ENCODE data around the gene HTR4. TPM values are rescaled to one million over a fixed set of nuclear protein-coding genes. Genes with fewer than 3 reads are reported as not detected.

HTR4 gene
- polyA plus RNA-seq, 3 donors, result not detected

DNA sequence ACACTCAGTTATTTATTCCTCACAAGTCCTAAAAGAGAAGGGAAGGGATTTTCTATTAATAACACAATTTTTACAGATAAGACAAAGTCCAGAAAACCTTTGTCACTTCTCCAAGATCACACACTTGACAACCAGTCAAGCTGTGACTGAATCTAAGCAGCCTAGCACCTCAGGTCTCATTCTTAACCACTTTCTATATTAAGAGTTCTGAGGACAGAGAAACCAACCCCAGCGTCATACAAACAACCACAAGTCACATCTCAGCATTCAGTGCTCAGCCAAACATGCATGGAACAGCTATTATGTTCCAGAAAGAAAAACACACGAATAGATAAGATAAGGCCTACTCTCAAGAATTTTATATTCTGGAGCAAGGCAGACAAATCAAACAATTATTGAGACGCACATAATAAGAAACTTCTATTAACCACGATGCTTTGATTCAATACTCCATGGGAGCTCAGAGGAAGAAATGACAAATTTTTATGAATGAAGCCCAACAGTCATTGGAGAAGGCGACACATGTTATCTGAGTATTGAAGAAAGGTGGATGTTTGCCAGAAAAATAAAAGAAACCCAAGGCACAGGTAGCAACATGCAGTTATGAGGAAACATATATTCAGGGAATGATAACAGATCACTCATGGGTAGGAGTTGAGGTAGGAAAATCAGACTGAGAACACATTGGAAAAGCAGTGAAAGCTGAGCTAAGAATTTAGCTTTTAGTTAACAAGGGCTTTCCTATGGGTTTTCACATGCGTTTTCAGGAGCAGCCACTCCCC is 113.1 kb downstream of the HTR4 start:
- Histone ChIP-seq H3K27me3 (ENCODE audit: control insufficient read depth in 2 of 2, insufficient read depth in 2 of 2, low read length in 2 of 2) (no peaks in the 10 kb centered on the region), H3K4me1 (ENCODE audit: control insufficient read depth in 1 of 2, insufficient read depth in 2 of 2, low read length in 2 of 2) (no peaks in the 10 kb centered on the region), H3K36me3 (replicated peaks in 1 of 2; ENCODE audit: control insufficient read depth in 1 of 2, insufficient read depth in 2 of 2, low read length in 2 of 2) (no peaks in the 10 kb centered on the region), H3K4me3 (replicated peaks in 1 of 3; ENCODE audit: low read depth in 2 of 3, low read length in 3 of 3) (no peak overlapping the region), H3K9me3 (replicated peaks in 1 of 2; ENCODE audit: control insufficient read depth in 1 of 2, insufficient read depth in 1 of 2, low read length in 2 of 2) (no peaks in the 10 kb centered on the region), H3K4me2 (replicated peaks; ENCODE audit: extremely low read depth, low read length, poor library complexity, severe bottlenecking) (no peak overlapping the region), H3K79me2 (ENCODE audit: insufficient read depth, low read length) (no peaks in the 10 kb centered on the region), H2AFZ (ENCODE audit: insufficient read depth, low read depth, low read length, poor library complexity, severe bottlenecking) (no peak overlapping the region), H3K27ac (ENCODE audit: low read depth in 1 of 2, low read length in 2 of 2) (no peak overlapping the region), H4K20me1 (ENCODE audit: insufficient read depth, low read length) (no peaks in the 10 kb centered on the region), H3K9ac (ENCODE audit: insufficient read depth, low read length, poor library complexity, severe bottlenecking) (no peak overlapping the region)
- Mint-ChIP-seq H3K36me3 (no peaks in the 10 kb centered on the region), H3K4me3 (no peak overlapping the region), H3K4me1 (no peaks in the 10 kb centered on the region), H3K27me3 (ENCODE audit: low read depth in 3 of 3) (peaks cover 0 to 7% (median 6%) of the 10 kb centered on the region in 3 donors), H3K27ac (peak overlapping the region in 1 of 7 donors; percentile 13), H3K9me3 (peaks cover 0 to 4% (median 0%) of the 10 kb centered on the region in 7 donors)
- TF ChIP-seq, protein P1, sequence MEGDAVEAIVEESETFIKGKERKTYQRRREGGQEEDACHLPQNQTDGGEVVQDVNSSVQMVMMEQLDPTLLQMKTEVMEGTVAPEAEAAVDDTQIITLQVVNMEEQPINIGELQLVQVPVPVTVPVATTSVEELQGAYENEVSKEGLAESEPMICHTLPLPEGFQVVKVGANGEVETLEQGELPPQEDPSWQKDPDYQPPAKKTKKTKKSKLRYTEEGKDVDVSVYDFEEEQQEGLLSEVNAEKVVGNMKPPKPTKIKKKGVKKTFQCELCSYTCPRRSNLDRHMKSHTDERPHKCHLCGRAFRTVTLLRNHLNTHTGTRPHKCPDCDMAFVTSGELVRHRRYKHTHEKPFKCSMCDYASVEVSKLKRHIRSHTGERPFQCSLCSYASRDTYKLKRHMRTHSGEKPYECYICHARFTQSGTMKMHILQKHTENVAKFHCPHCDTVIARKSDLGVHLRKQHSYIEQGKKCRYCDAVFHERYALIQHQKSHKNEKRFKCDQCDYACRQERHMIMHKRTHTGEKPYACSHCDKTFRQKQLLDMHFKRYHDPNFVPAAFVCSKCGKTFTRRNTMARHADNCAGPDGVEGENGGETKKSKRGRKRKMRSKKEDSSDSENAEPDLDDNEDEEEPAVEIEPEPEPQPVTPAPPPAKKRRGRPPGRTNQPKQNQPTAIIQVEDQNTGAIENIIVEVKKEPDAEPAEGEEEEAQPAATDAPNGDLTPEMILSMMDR (IDR thresholded peaks at IDR 0.05), result no peak
- 95% methylated on average over 3 of the region's 6 CpGs for WGBS (ENCODE audit: insufficient coverage)
- no peak for DNase-seq
- intact Hi-C loops (cut with micrococcal nuclease), result no loop called here

DNA sequence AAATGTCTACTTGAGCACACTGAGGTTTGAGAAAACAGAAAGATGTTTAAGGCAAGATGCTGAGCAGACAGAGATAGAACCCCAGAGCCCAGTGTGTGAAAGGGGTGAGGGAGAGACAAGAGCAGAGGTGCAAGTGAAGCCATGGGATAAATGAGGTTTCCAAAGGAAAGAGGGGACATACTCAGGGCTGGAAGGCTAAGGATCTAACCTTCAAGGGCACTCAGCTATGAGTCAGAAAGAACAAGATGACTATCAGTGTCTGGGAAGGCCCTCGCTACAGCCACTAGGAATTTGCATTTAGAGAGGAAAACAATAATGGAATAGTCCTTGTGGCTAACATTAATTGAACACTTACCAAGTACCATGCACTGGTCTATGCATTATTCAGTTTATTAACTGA is 113.7 kb downstream of the HTR4 start:
- WGBS (ENCODE audit: insufficient coverage), result no CpG with 5 or more reads among the region's 1 CpG

More for the DNA sequence above, 113.7 kb downstream of the HTR4 start:
- intact Hi-C loops (cut with micrococcal nuclease), result no loop called here
- no peak overlapping the region for H3K27ac Mint-ChIP-seq
- no peak for DNase-seq
- no peaks in the 10 kb centered on the region for H3K9me3 ChIP-seq (replicated peaks in 1 of 2; ENCODE audit: control insufficient read depth in 1 of 2, insufficient read depth in 1 of 2, low read length in 2 of 2)
- no peaks in the 10 kb centered on the region for H3K79me2 ChIP-seq (ENCODE audit: insufficient read depth, low read length)
- H3K4me1 Mint-ChIP-seq, result no peaks in the 10 kb centered on the region
- H3K4me3 ChIP-seq (replicated peaks in 1 of 3; ENCODE audit: low read depth in 2 of 3, low read length in 3 of 3), result no peak overlapping the region
- no peak overlapping the region for H3K4me3 Mint-ChIP-seq
- H3K9me3 Mint-ChIP-seq, result peaks cover 0 to 4% (median 0%) of the 10 kb centered on the region in 7 donors
- no peaks in the 10 kb centered on the region for H3K4me1 ChIP-seq (ENCODE audit: control insufficient read depth in 1 of 2, insufficient read depth in 2 of 2, low read length in 2 of 2)
- no peaks in the 10 kb centered on the region for H3K36me3 Mint-ChIP-seq
- H3K27me3 Mint-ChIP-seq (ENCODE audit: low read depth in 3 of 3), result peaks cover 0 to 7% (median 7%) of the 10 kb centered on the region in 3 donors
- no peak overlapping the region for H3K9ac ChIP-seq (ENCODE audit: insufficient read depth, low read length, poor library complexity, severe bottlenecking)
- H3K27ac ChIP-seq (ENCODE audit: low read depth in 1 of 2, low read length in 2 of 2), result no peak overlapping the region
- TF ChIP-seq, protein P1 (IDR thresholded peaks at IDR 0.05), result no peak
- no peak overlapping the region for H3K4me2 ChIP-seq (replicated peaks; ENCODE audit: extremely low read depth, low read length, poor library complexity, severe bottlenecking)
- no peak overlapping the region for H2AFZ ChIP-seq (ENCODE audit: insufficient read depth, low read depth, low read length, poor library complexity, severe bottlenecking)
- no peaks in the 10 kb centered on the region for H4K20me1 ChIP-seq (ENCODE audit: insufficient read depth, low read length)
- no peaks in the 10 kb centered on the region for H3K27me3 ChIP-seq (ENCODE audit: control insufficient read depth in 2 of 2, insufficient read depth in 2 of 2, low read length in 2 of 2)
- no peaks in the 10 kb centered on the region for H3K36me3 ChIP-seq (replicated peaks in 1 of 2; ENCODE audit: control insufficient read depth in 1 of 2, insufficient read depth in 2 of 2, low read length in 2 of 2)
